Inflammatory macrophage treated with lipopolysaccharide for 1 hour (primary cell): ENCODE measurements around the gene ABCA2.

Experiments used
- DNase-seq, 2 donors: peaks; one replicate each; pipeline ENCODE4 v3.0.0-alpha.2; 2020 to 2022

ABCA2 gene

DNA sequence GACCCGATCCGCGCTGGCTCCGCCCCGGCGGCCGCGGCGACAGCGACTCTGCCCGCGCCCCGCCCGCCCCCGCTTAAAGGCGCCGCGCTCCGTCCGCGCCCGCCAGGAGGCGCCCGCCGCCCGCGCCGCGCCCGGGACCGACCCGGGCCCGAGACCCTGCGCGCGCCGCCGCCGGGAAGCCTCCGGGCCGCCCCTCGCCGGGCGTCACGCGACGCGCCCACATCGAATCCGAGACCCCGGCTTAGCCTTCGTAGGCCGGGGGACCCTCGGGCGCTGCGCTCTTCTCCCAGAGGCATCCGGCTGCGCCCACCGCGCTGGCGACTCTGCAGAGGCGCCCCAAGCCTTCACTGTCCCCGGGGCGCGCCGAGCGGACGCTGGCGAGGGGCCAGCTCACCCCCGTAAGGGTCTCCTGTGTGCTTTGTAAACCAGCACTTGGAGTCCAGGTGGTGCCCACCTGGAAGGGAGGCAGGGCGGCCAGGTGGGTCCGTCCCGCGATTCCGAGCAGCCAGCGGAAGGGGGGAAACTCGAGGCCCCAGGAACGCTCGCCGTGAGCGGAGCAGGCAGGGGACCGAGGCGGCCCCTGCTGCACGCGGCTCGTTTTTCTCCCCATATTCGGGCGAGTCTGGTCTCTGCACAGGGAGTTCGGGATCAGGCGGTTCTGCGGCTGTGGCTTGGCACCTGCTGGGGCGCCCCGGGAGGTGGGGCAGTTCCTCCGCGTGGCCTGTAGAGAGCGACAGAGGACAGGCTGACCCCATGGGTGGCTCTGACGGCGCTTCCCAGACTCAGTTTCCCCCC, 423 bp upstream of the ABCA2 start:
- DNase-seq = peak; percentile 36 to 50

DNA sequence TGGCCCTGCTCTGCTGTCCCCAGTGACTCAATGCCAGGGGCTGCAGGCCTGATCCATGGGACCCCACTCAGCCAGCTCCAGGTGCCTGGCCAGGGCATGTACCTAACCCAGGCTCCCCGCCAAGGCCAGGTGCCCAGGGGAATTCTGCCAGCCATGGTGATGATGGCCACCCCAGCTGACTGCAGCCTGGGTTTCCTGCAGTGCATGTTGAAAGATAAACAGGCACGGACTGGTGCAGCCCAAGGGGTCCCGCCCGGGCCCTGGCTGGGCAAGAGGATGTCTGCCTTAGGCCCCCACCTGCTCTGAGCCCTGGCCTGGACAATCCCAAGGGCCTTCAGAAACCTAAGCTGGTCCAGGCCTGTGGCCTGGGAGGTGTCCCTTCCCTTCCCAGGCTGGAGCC, 1.2 kb downstream of the ABCA2 start:
- no peak for DNase-seq

DNA sequence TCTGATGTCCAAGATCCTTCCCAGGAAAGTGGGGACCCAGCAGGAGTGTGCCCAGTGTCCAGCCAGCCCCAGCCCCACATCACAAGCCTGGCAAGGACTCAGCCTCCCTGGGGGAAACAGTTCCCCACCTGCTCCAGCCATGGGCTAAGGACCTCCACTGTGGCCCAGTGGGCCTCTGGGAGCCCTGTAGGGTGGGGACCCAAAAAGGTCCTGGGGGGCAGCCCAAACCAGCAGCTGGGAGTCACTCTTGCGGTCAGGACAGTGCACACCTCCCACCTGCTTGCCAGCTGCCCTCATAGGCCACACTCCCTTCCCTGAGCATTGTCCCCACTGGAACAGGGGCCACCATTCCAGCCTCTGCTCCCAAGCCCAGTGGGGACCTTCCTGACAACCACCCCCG, 1.7 kb downstream of the ABCA2 start:
- no peak for DNase-seq

DNA sequence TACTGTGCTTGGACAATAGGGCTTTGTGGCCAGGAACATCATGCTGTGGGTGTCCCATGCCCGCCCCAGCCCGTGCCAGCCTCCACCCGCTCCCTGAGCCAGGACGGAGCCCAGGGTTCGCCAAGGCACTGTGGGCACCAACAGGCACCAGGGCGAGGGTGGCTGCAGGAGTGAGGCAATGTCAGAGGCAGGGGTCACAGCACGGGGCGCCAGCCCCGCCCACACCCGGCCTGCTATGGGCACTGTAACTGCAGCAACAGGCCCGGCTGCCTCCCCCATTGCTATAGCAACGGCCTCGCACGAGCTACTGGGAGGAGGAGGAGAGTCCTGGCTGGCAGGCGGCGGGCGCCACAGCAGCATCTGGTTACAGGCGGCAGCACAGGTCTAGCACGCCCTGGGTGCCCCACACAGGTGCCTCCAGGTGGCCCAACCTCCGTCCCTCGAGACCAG, 2.5 kb downstream of the ABCA2 start:
- DNase-seq = no peak

DNA sequence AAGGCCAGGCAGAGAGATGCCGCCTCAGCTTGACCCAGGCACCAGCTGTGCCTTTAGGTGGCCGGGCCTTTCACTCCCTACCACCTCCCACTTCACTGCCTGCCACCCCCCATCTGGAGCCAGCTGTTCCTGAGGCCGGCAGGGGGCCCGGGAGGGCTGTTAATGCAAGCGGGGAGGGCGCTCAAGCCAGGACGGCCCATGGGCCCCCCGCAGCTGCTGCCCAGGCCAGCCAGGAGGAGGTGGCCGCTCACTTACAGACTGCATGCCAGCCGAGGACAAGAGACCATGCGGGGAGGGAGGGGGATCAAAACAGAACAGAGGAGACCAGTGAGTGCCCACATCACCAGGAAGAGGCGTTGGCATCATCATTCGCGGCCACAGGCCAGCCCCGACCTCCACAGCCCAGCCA, 4.5 kb downstream of the ABCA2 start:
- no peak for DNase-seq

DNA sequence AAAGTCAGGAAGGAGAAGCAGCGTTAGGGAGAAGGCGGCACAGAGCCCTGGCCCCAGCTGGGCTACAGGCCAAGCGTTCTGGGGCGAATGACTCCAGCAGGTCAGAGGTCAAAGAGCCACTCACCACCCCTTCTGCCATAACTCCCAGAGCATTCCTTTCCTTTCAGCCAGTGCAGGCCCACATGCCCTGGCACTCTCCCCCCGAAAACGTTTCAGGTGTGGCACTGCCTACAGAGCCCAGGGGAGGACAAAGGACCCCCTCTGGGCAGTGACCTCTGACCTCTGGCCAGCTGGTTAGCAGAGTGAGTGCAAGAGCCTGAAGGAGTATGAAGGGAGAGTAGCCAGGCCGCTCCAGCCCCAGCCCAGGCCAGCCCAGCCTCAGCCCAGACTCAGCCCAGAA, 4.9 kb downstream of the ABCA2 start:
- no peak for DNase-seq

DNA sequence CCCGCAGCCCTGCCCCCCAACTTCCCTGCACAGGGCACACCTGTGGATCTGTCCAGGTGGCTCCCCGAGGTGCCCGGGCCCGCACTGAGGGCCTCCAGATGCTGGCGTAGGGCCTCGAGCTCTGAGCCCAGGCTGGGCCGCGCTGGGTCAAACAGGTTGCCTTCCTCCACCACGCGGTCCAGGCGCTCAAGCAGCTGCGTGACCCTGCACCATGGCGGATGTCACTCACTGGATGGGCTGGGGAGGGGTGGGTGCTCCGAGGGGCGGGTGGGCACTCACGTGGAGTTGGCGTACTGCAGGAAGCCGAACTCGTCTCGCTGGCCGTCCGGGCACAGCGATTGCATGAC, 5.4 kb downstream of the ABCA2 start:
- no peak for DNase-seq

DNA sequence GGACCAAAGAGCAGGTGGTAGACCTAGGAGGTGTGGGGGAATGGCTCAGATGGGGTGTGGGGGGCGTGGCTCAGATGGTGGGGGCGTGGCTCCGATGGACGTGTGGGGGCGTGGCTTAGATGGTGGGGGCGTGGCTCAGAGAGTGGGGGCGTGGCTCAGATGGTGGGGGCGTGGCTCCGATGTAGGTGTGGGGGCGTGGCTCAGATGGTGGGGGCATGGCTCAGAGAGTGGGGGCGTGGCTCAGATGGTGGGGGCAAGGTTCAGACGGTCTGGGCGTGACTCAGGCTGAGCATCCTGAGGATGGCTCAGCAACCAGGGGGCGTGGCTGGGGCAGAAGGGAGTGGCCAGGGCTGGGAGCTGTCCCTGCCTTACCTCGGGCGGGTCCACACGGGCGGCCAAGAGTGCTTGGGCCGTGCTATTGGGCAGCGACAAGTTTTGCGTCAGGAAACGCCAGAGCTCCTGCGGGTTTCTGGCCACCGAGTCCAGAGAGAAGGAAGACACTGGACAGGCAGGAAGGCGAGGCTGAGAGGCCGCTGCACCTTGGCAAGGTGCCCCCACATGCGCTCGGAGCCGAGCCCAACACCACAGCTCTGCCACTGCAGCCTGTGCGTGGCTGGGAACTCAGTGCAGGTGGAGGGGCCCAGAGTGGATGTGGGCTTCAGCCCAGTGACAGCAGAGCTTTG, 5.9 kb downstream of the ABCA2 start:
- DNase-seq = peak; percentile 70 to 89

DNA sequence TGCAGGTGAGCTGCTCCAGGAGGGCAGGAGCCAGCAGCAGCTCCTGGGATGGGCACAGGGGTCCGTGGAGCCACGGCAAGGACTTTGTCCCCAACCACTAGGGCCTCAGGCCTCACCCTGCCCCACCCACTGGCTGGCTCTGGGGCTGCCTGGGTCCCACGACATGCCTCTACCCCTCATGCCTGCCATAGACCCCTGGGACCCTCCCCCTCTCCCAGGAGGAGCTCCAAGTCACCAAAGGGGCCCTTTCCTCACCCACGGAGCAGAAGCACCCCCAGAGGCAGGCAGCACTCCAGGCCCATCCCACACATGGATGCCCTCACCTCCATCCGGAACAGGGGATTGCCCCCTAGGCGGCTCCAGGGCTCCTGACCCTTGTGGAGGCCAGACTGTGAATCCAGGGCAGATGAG, 6.5 kb downstream of the ABCA2 start:
- DNase-seq = no peak

DNA sequence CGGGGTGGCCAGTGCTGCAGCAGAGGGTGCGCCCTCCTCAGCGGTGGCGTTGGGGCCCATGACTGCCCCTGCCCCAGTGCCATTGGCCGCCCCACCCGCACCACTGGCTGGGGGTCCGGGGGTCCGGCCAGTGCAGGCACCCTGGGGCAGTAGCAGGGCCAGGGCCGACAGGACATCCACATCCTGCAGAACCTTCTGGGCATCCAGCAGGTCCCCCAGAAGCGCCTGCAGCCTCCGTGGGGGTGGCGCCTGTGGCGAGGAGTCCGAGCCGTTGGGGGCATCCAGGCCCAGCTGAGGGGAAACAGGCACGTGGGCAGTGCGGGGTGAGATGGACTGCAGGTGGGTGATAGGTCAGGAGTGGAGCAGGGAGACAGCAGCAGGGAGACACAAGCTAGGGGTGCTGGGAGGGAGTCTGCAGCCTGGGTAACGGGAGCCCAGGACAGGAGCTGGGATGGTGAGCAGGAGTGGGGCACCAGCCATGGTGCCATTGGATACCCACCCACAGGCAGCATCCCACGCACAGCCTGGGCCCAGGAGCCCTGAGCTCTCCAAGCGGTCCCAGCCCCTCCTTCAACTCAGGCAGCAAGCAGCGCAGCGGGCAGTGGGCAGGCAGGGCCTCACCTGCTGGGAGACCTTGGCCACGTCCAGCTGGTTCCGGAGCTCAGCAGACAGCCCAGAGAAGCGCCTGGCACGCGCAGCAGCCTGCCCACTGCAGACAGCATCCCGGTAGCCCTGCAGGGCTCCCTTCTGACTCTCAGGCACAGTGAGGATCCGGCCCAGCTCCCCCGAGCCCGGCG, 7.1 kb downstream of the ABCA2 start:
- DNase-seq = no peak

DNA sequence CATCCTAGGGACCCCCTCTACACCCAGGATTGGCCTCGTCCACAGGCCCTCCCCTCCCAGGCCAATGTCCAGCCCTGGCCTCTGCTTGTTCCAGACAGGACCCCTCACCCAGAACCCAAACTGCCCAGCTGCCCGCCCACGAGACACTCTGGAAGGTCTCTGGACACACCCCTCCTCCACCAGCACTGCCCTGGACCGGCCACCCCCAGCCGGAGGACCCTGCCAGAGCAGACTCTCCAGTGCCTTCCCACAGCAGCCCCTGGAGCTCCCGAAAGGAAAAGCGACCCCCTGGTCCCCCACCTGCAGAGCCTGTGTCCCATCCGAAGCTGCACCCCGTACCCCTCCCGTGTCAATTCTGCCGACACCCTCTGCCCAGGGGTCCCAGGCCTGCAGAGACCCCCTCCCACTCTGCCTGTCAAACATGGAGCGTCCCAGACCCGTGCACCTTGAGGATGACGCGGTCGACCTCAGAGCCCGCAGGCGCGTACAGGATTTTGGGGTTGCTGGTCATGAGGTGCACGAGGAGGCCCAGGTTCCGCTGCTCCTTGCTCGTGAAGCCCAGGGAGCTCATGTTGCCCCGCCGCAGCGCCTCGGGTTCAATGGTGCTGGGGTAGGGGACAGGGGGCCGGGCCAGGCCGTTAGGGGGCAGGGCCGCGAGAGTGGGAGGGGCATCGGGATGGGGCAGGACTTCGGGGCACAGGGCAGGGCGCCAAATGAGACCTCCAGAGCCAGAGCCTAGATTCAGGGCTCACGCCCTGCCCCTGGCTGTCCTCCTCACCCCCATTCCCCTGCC, 8.0 kb downstream of the ABCA2 start:
- DNase-seq = no peak

DNA sequence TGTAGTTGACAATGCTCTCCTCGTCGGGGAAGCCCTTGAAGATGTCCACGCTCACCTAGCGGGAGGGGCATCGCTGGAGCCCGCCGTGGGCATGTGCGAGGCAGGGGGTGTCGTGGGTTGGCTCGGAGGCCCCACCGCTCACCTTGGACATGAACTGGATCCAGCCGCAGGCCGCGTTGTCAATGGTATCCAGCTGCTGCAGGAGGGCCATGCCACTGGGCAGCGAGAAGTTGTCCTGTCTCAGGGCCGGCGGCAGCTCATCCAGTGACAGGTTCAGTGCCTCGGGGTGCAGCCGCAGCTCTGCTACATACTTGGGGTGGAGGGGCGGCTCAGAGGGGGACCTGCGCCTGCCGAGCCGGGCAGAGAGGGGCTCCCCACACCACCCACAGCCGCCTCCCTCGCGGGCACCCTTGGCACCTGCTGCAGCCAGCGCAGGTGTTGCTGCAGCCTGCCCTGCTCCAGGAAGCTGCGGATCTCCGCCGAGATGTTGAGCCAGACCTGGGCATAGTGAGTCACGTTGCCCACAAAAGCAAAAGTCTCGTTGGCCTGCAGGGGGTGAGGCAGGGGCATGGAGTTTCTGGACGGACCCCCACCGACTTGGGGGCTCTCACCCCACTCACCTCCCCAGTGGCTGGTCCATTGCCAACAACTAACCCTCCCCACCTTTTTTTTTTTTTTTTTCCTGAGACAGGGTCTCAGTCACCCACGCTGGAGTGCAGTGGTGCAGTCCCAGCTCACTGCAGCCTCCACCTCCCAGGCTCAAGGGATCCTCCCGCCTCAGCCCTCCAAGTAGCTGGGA, 9.1 kb downstream of the ABCA2 start:
- no peak for DNase-seq

DNA sequence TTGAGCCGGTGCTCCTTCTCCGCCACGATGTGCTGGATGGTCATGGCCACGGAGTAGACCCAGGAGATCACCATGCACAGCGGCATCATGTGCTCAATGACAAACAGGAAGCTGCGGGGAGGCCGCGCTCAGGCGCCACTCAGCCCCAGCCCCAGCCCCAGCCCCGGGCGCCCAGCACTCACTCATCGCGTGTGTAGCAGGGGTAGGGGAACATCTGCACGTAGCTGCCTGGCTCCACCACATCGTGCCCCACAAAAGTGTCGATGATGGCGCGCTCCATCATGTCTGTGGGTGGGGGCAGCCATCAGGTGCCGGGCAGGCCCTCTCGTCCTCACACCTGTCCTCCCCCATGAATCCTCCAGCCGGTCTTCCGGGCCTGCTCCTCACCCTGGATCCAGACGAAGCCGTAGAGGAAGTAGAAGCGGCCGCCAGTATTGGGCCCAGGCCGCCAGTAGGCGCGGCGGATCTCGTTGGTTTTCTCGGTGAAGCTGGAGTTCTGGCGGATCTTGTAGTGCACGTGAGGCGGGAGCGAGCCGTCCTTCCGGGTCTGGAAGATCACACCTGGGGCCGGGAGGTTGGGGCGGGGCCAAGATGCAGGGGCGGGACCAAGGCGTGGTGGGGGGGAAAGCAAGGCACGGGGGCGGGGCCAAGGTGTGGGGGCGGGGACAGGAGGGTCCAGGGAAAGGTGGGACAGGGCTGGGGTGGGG, 10.1 kb downstream of the ABCA2 start:
- no peak for DNase-seq

DNA sequence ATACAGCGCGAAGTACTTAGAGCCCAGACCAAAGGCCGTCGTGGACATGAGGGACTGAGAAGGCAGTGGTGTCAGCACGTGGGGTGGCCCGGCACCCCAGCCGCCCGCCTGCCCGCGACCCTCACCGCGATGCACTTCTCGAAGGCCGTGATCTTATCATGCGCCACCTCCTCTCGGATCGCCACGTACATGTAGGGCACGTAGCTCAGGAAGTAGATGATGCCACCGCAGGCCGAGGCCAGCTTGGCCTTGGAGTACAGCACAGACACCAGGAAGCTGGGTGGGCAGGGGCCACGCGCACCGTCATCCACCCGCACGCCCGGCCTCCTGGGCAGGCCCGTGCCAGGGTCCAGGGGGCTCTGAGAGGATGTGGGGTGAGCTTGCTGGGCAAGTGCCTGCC, 11.0 kb downstream of the ABCA2 start:
- no peak for DNase-seq

DNA sequence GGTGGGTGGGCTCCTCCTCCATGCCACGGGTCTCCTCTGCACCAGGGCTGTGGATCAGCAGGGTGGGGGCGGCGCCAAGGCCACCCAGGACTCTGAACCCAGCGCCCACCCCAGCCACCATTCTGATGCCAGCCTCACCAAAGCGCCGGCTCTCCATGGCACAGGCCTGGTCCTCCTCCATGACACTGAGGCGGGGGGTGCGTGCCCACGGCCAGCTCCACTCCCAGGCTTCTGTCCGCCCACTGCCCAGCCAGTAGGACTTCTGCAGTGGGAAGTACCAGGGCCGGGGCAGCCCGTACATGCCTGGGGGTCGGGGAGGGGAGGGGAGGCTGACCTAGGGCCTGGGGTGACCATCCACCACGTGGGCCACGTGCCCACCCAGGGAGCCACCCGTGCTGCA, 11.6 kb downstream of the ABCA2 start:
- no peak for DNase-seq

DNA sequence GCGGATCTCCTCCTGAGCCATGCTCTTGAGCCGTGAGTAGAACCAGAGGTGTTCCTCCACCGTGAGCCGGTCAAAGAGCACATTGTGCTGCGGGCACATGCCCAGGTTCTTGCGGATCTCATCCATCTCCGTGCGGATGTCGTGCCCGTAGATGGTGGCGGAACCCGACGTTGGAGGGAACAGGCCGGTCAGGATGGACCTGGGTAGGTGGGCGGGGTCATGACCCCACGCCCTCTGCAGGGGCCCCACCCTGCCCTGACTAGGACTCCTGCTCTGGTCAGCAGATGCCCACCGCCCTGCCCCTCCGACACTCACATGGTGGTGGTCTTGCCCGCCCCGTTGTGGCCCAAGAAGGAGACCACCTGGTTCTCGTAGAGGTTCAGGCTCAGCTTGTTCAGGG, 12.1 kb downstream of the ABCA2 start:
- DNase-seq = no peak

DNA sequence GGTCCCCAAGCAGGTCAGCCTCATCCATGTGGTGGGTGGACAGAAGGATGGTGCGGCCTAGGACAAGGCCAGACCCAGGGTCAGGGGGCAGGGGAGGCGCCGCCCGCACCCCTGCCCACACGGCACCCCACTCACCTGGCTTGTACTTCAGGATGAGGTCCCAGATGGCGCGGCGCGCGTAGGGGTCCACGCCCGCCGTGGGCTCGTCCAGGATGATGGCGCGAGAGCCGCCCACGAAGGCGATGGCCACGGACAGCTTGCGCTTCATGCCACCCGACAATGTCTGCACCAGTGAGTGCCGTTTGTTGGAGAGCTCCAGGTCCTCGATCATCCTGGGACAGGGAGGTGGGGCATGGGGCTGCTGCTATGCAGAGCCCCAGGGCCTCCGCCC, 12.5 kb downstream of the ABCA2 start:
- DNase-seq = no peak

DNA sequence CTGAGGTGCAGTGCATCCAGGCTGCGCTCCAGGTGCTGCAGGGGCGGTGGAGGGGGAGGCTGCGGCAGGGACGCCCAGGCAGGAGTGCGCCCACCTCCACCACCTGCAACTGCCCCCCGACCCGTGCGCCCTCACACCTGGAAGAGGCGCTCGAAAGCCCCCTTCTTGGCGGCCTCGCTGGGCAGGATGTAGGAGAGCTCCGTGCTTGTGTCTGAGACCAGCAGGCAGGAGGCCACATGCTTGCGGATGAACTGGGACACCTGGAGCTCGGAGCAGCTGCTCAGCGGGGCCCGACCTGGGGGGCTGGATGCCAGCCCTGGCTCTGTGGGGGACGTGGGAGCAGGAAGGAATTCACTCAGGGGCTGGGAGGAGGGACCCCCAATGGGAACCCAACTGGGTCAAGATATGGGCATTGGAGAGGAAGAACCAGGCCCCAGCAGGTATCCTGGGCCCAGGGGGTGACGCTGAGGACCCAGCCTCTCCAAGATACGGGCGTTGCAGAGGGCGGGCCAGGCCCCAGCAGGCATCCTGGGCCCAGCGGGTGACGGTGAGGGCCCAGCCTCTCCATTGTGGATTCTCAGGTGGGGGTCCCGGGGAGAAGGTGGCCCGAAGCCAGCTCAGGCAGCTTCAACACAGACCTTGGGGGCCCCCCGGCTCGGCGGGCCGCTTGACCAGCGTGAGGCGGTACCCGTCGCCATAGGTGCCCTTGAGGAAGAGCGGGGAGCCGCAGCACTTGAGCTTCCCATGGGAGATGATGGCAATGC, 13.1 kb downstream of the ABCA2 start:
- no peak for DNase-seq

DNA sequence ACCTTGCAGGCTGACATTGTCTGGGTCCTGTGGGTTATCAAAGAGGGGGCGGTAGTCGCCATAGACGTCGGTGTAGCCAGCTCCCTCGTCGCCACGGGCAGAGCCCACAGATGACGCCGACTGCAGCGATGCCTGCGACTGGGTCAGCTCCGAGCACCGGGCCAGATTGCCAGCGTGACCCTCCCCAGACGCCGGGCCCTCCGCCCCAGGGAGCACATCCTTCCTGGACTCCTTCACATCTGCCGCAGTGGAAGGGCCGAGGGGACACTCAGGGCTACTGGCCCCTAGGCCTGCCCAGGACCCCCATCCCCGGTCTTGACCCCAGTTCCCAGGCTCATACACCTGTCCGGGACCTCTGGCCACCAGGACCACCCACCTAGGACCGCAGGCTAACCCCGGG, 13.9 kb downstream of the ABCA2 start:
- no peak for DNase-seq

DNA sequence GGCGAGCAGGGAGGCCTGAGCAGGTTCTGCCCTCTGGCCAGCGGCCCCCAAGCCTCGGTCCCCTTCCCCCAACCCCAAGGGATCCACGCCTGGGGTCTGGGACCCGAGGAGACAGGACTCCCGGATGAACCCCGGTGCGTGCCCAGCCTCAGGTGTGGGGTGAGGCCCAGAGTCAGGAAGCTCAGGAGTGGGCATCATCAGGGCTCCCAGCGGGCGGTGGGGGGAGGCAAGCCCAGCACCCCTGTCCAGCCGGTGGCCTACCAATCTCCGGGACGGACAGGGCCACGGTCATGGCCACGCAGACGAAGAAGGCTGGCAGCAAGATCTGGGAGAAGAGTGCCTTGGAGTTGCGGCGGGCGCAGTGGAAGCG, 14.5 kb downstream of the ABCA2 start:
- DNase-seq = no peak
